Measurements from ENCODE around the gene YPEL3.

Gene YPEL3

DNA sequence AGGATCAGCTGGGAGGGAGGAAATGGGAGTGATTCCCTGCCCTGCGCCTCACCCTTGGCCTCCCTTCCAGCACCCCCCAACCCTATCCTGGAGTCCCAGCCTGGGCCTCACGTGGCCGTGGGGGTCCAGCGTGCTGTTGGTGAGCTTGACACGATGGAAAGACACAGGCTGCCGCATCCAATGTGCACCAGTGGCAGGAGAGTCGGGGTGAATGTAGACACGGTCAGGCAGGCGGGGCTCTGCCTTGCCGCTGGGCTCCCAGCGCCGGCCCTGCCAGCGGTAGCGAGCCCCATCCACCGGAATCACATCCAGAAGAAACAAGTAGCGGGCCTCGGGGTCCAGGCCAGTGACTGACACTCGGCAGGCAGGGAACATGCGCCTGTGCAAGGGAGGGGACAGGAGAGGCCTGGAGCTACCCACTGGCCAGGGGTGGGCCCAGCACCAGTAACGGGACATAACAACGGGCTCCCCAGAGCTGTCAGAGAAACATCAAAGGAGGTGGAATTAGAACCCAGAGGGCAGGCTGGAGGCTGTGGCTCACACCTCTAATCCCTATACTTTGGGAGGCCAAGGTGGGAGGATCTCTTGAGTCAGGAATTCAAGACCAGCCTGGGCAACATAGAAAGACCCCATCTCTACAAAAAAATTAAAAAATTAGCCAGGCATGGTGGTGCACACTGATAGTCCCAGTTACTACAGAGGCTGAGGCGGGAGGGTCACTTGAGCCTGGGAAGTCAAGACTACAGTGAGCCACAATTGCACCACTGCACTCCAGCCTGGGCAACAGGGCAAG is 7.0 kb downstream of the YPEL3 start:
- Histone ChIP-seq H3K4me1 (ENCODE audit: control insufficient read depth, insufficient read depth, low read length) (no peaks in the 10 kb centered on the region), H3K4me3 (ENCODE audit: low read length) (no peak overlapping the region), H3K27me3 (ENCODE audit: control insufficient read depth, insufficient read depth, low read length) (no peaks in the 10 kb centered on the region), H3K9me3 (ENCODE audit: control insufficient read depth, insufficient read depth, low read length) (no peaks in the 10 kb centered on the region), H3K36me3 (ENCODE audit: control insufficient read depth, insufficient read depth, low read length) (peaks cover 12% of the 10 kb centered on the region), H3K27ac (ENCODE audit: low read length) (no peak overlapping the region)
- no CpG with 5 or more reads among the region's 22 CpGs for WGBS (ENCODE audit: insufficient coverage, insufficient read length)
- DNase-seq (ENCODE audit: low read depth, low spot score), result no peak

DNA sequence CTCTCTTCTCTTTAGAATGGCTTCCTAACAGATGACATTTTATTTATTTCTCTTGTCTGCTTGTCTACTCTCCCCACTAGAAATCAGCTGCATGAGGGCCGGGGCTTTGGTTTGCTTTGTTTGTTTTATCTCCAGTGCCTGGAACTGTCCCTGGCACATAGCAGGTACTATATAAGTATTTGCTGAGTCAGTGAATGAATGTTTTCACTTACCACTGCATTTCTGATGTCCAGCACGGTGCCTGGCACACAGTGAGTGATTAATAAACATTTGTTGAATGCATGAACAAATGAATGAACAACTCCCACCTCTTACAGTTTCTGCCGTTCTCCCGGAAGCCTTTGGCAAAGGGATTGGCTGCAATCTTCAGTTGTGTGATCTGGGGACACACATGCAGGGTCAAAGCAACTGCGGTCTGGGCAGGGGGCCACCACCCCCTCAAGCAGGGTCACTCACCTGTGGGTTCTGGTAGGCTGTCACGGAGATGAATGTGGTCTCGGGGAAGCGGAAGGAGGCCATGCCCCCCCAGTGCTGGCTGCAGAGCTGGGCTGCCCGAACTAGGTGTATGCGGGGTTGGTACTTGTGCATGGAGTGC is 7.7 kb downstream of the YPEL3 start:
- no peaks in the 10 kb centered on the region for H3K9me3 ChIP-seq (ENCODE audit: control insufficient read depth, insufficient read depth, low read length)
- peaks cover 18% of the 10 kb centered on the region for H3K36me3 ChIP-seq (ENCODE audit: control insufficient read depth, insufficient read depth, low read length)
- no peak overlapping the region for H3K4me3 ChIP-seq (ENCODE audit: low read length)
- no peaks in the 10 kb centered on the region for H3K4me1 ChIP-seq (ENCODE audit: control insufficient read depth, insufficient read depth, low read length)
- H3K27me3 ChIP-seq (ENCODE audit: control insufficient read depth, insufficient read depth, low read length), result no peaks in the 10 kb centered on the region
- no CpG with 5 or more reads among the region's 10 CpGs for WGBS (ENCODE audit: insufficient coverage, insufficient read length)
- H3K27ac ChIP-seq (ENCODE audit: low read length), result no peak overlapping the region
- DNase-seq (ENCODE audit: low read depth, low spot score), result no peak

DNA sequence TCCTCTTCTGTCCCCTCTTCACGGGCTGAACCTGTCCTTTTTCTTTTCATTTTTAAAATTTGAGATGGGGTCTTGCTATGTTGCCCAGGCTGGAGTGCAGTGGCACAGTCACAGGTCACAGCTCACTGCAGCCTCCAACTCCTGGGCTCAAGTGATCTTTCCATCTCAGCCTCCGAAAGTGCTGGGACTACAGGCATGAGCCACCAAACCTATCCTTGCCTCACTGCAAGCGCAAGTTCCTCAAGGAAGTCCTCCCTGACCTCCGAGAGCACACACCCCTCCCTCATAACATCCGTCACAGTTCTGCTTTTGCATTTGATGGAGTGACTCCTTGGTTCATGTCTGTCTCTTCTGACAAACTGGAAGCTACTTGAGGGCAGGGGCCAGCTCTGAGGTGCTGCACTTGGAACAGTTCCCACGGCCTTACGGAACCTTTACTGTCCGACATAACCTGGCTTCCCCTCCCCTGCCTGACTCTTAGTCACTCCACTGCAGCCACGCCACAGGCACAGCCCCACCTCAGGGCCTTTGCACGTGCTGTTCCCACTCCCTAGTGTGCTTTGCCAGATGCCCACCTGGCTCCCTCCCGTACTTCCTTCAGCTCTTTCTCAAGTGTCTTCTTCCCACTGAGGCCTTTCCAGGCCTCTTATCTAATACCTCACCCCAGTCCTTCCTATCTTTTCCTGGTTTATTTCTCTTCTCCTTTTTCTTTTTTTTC is 8.7 kb downstream of the YPEL3 start:
- Histone ChIP-seq H3K27me3 (ENCODE audit: control insufficient read depth, insufficient read depth, low read length) (no peaks in the 10 kb centered on the region), H3K9me3 (ENCODE audit: control insufficient read depth, insufficient read depth, low read length) (no peaks in the 10 kb centered on the region), H3K36me3 (ENCODE audit: control insufficient read depth, insufficient read depth, low read length) (peaks cover 25% of the 10 kb centered on the region), H3K4me1 (ENCODE audit: control insufficient read depth, insufficient read depth, low read length) (no peaks in the 10 kb centered on the region; the same call in 1 of the 2 replicates), H3K27ac (ENCODE audit: low read length) (no peak overlapping the region), H3K4me3 (ENCODE audit: low read length) (no peak overlapping the region)
- DNase-seq (ENCODE audit: low read depth, low spot score), result no peak
- no CpG with 5 or more reads among the region's 11 CpGs for WGBS (ENCODE audit: insufficient coverage, insufficient read length)

DNA sequence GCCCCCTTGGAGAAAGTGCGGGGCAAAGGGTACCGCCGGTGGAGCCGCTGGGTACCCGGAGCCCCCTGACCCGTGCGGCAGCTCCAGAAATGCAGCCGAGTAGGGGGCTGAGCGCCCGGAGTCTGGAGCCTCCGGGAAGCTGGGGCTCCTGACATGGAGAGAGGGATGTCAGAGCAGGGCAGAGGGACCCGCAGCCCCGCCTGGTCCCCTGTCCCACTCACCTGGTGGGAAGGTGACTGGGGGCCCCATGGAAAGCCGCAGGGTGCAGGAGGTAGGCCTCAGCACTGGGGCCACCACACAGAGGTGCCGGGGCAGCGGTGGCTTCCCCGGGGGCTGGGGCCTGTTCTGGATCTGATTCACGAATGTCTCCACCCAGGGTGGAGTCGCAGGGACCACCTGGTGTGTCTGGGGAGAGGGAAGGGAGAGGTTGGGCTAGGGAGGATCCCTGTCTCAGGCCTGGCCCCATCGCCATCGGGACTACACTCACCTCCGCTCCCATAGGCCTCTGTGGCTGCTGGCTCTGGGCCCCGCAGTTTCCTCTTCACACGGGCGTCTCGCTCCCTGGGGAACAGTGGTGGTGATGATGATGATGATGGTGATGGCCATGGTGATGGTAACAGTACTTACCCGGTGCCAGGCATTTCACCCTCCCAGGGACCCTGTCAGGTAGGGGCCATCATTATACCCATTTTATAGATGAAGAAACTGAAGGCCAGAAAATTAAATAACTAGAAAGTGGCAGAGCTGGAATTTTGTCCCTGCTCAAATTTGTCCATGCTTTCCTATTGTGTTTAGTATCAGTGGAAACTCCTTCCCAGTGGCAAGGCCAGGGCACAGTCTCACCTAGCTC is 9.5 kb downstream of the YPEL3 start:
- peaks cover 25% of the 10 kb centered on the region for H3K36me3 ChIP-seq (ENCODE audit: control insufficient read depth, insufficient read depth, low read length)
- no peaks in the 10 kb centered on the region for H3K27me3 ChIP-seq (ENCODE audit: control insufficient read depth, insufficient read depth, low read length)
- no CpG with 5 or more reads among the region's 27 CpGs for WGBS (ENCODE audit: insufficient coverage, insufficient read length)
- DNase-seq (ENCODE audit: low read depth, low spot score), result no peak
- H3K9me3 ChIP-seq (ENCODE audit: control insufficient read depth, insufficient read depth, low read length), result no peaks in the 10 kb centered on the region
- no peak overlapping the region for H3K4me3 ChIP-seq (ENCODE audit: low read length)
- H3K27ac ChIP-seq (ENCODE audit: low read length), result no peak overlapping the region
- H3K4me1 ChIP-seq (ENCODE audit: control insufficient read depth, insufficient read depth, low read length), result no peaks in the 10 kb centered on the region; the same call in 1 of the 2 replicates

DNA sequence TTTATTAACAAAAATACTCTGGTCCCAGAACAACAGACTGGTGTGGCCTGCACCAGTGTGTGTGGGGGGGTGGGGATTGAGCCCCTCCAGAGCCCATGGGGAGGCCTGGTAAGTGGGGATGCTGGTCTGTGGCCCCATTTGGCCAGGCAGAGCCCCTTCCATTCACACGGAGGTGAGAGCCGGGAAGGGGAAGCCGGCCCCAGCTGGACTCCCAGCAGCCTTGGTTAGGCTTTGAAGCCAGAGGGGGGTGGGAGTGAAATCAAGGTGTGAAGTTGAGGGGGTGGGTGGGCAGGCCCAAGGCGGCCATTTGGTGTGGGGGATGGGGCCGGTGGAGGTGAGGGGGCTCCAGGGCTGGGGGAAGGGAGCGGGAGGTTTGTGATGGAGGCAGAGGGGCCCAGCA is 10.2 kb downstream of the YPEL3 start:
- no CpG with 5 or more reads among the region's 6 CpGs for WGBS (ENCODE audit: insufficient coverage, insufficient read length)
- no peaks in the 10 kb centered on the region for H3K27me3 ChIP-seq (ENCODE audit: control insufficient read depth, insufficient read depth, low read length)
- no peaks in the 10 kb centered on the region for H3K9me3 ChIP-seq (ENCODE audit: control insufficient read depth, insufficient read depth, low read length)
- H3K4me3 ChIP-seq (ENCODE audit: low read length), result no peak overlapping the region
- H3K27ac ChIP-seq (ENCODE audit: low read length), result no peak overlapping the region
- peaks cover 30% of the 10 kb centered on the region for H3K36me3 ChIP-seq (ENCODE audit: control insufficient read depth, insufficient read depth, low read length)
- DNase-seq (ENCODE audit: low read depth, low spot score), result no peak
- H3K4me1 ChIP-seq (ENCODE audit: control insufficient read depth, insufficient read depth, low read length), result no peaks in the 10 kb centered on the region; the same call in 1 of the 2 replicates

DNA sequence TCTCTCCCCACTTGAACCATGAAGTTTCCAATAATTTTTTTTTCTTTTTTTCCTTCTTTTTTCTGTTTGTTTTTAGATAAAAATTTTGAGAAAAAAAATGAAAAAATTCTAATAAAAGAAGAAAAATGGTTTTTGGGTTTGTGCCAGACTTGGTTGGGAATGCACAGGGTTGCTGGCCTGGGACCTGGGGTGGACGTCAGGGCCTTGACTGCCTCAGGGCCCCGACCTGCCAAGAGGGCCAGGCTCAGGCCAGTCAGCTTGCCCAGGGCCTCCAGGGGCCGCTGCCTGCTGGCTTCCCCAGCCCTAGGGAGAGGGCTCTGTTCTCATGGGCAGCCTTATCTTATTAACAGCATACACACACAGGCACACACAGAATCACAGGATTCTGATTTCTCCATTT is 10.8 kb downstream of the YPEL3 start:
- Histone ChIP-seq H3K27ac (ENCODE audit: low read length) (no peak overlapping the region), H3K36me3 (ENCODE audit: control insufficient read depth, insufficient read depth, low read length) (peaks cover 33% of the 10 kb centered on the region), H3K4me1 (ENCODE audit: control insufficient read depth, insufficient read depth, low read length) (no peaks in the 10 kb centered on the region; the same call in 1 of the 2 replicates), H3K9me3 (ENCODE audit: control insufficient read depth, insufficient read depth, low read length) (no peaks in the 10 kb centered on the region), H3K4me3 (ENCODE audit: low read length) (no peak overlapping the region), H3K27me3 (ENCODE audit: control insufficient read depth, insufficient read depth, low read length) (no peaks in the 10 kb centered on the region)
- no CpG with 5 or more reads among the region's 3 CpGs for WGBS (ENCODE audit: insufficient coverage, insufficient read length)
- no peak for DNase-seq (ENCODE audit: low read depth, low spot score)

DNA sequence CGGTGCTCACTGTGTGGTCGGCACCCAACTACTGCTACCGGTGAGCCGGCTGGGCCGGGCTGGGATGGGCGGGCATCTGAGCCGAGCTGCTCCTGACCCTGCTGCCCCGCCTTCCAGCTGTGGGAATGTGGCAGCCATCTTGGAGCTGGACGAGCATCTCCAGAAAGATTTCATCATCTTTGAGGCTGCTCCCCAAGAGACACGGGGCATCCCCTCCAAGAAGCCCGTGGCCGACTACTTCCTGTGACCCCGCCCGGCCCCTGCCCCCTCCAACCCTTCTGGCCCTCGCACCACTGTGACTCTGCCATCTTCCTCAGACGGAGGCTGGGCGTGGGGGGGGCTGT is 11.2 kb downstream of the YPEL3 start:
- no CpG with 5 or more reads among the region's 17 CpGs for WGBS (ENCODE audit: insufficient coverage, insufficient read length)
- Histone ChIP-seq H3K9me3 (ENCODE audit: control insufficient read depth, insufficient read depth, low read length) (no peaks in the 10 kb centered on the region), H3K4me3 (ENCODE audit: low read length) (no peak overlapping the region), H3K27ac (ENCODE audit: low read length) (no peak overlapping the region), H3K4me1 (ENCODE audit: control insufficient read depth, insufficient read depth, low read length) (no peaks in the 10 kb centered on the region; the same call in 1 of the 2 replicates), H3K36me3 (ENCODE audit: control insufficient read depth, insufficient read depth, low read length) (peaks cover 33% of the 10 kb centered on the region), H3K27me3 (ENCODE audit: control insufficient read depth, insufficient read depth, low read length) (no peaks in the 10 kb centered on the region)
- no peak for DNase-seq (ENCODE audit: low read depth, low spot score)

DNA sequence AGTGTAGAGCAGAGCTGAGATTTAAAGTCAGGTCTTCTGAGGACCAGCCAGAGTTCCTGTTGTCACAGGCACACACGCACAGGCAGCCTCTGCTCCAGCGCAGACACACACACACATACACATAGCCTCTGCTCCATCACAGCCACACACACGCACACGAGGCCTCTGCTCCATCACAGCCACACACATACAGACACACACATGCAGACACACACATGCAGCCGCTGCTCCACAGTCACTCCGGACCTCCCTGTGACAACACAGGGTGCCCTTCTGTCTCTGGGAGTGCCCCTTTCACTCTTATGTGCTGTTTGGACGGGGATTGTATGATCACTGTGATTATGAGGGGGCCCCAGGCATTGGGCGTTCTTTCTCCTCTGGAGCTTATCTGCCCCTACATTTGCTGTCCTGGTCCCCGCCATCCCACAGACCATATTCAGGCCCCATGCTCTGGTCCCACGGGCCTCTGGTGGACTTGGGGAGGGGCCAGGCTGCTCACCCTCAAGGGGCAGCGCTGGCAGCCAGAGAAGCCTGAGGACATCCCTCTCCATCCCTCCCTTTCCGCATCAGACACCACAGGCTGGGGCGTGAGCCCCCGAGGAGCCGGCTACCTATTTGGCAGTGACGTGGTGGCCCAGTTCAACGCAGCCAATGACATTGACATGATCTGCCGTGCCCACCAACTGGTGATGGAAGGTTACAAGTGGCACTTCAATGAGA is 11.8 kb downstream of the YPEL3 start:
- no peak for DNase-seq (ENCODE audit: low read depth, low spot score)
- no CpG with 5 or more reads among the region's 18 CpGs for WGBS (ENCODE audit: insufficient coverage, insufficient read length)

DNA sequence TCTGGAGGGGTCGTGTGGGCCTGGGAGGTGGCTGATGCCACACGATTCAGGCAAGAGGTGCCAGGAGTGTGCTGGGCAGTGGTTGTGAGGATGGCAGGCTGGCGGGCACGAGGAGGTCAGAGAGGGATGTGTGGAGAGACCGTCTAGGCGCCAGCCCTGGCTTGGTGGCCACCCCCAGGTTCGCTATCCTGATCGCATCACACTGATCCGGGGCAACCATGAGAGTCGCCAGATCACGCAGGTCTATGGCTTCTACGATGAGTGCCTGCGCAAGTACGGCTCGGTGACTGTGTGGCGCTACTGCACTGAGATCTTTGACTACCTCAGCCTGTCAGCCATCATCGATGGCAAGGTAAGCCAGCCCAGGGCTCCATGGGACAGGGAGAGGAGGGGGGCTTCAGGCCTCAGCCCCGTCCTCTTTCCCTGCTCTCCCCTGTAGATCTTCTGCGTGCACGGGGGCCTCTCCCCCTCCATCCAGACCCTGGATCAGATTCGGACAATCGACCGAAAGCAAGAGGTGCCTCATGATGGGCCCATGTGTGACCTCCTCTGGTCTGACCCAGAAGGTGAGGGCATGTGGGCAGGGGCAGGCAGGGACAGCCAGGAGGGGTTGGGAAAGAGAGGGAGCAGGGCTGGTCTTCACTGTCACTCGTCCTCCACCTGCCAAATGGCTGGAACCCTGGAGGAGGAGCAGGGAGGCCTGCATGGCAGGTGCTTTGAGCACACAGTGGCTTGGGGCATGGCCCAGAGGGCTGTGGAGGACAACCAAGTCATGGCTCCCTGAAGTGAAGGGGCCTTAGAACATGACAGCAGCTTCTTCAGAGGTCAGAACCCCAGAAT is 12.6 kb downstream of the YPEL3 start:
- Histone ChIP-seq H3K27ac (ENCODE audit: low read length) (no peak overlapping the region), H3K4me3 (ENCODE audit: low read length) (no peak overlapping the region), H3K27me3 (ENCODE audit: control insufficient read depth, insufficient read depth, low read length) (no peaks in the 10 kb centered on the region), H3K4me1 (ENCODE audit: control insufficient read depth, insufficient read depth, low read length) (no peaks in the 10 kb centered on the region; the same call in 1 of the 2 replicates), H3K36me3 (ENCODE audit: control insufficient read depth, insufficient read depth, low read length) (peaks cover 38% of the 10 kb centered on the region), H3K9me3 (ENCODE audit: control insufficient read depth, insufficient read depth, low read length) (no peaks in the 10 kb centered on the region)
- DNase-seq (ENCODE audit: low read depth, low spot score), result no peak
- WGBS (ENCODE audit: insufficient coverage, insufficient read length), result no CpG with 5 or more reads among the region's 24 CpGs

More for the DNA sequence above, 11.8 kb downstream of the YPEL3 start:
- Histone ChIP-seq H3K4me3 (ENCODE audit: low read length) (no peak overlapping the region), H3K27me3 (ENCODE audit: control insufficient read depth, insufficient read depth, low read length) (no peaks in the 10 kb centered on the region), H3K4me1 (ENCODE audit: control insufficient read depth, insufficient read depth, low read length) (no peaks in the 10 kb centered on the region; the same call in 1 of the 2 replicates), H3K27ac (ENCODE audit: low read length) (no peak overlapping the region), H3K36me3 (ENCODE audit: control insufficient read depth, insufficient read depth, low read length) (peaks cover 35% of the 10 kb centered on the region), H3K9me3 (ENCODE audit: control insufficient read depth, insufficient read depth, low read length) (no peaks in the 10 kb centered on the region)

All from iPS DF 6.9 (cell line).